ENCODE measurements around the gene TMEM203. TPM values are rescaled to one million over a fixed set of nuclear protein-coding genes. Genes with fewer than 3 reads are reported as not detected.
A peak's percentile ranks its signal among the peaks of the same experiment; 100 is the strongest.

The TMEM203 gene
- total and polyA plus RNA-seq, 2 of the 13 experiments (the other 11 are each of a cell fraction or from before 2014, with no cell fraction given), result 23.4 to 36.7 TPM

GRCh38 chr9:137200311-137201204 is 4.9 kb downstream of the TMEM203 start, which contains the start of gene TPRN (continued):
- TF ChIP-seq, protein P1, sequence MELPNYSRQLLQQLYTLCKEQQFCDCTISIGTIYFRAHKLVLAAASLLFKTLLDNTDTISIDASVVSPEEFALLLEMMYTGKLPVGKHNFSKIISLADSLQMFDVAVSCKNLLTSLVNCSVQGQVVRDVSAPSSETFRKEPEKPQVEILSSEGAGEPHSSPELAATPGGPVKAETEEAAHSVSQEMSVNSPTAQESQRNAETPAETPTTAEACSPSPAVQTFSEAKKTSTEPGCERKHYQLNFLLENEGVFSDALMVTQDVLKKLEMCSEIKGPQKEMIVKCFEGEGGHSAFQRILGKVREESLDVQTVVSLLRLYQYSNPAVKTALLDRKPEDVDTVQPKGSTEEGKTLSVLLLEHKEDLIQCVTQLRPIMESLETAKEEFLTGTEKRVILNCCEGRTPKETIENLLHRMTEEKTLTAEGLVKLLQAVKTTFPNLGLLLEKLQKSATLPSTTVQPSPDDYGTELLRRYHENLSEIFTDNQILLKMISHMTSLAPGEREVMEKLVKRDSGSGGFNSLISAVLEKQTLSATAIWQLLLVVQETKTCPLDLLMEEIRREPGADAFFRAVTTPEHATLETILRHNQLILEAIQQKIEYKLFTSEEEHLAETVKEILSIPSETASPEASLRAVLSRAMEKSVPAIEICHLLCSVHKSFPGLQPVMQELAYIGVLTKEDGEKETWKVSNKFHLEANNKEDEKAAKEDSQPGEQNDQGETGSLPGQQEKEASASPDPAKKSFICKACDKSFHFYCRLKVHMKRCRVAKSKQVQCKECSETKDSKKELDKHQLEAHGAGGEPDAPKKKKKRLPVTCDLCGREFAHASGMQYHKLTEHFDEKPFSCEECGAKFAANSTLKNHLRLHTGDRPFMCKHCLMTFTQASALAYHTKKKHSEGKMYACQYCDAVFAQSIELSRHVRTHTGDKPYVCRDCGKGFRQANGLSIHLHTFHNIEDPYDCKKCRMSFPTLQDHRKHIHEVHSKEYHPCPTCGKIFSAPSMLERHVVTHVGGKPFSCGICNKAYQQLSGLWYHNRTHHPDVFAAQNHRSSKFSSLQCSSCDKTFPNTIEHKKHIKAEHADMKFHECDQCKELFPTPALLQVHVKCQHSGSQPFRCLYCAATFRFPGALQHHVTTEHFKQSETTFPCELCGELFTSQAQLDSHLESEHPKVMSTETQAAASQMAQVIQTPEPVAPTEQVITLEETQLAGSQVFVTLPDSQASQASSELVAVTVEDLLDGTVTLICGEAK (IDR thresholded peaks at IDR 0.05), result no peak
- TF ChIP-seq, protein P1 (CRISPR knock-in tag; IDR thresholded peaks at IDR 0.05), result peak; percentile 53; the same call in 1 of the 2 replicates
- TF ChIP-seq CHD2 (IDR thresholded peaks at IDR 0.05; ENCODE audit: low read depth, low read length), result no peak
- TF ChIP-seq ZXDC (CRISPR knock-in tag; IDR thresholded peaks at IDR 0.05), result 0 out of 2 replicates have a peak, but pooled peaks have one; percentile 23
- no peak for TF ChIP-seq FLYWCH1 (CRISPR knock-in tag; IDR thresholded peaks at IDR 0.05)
- TF ChIP-seq GZF1 (CRISPR knock-in tag; IDR thresholded peaks at IDR 0.05), result peak; percentile 76; the same call in 1 of the 2 replicates
- TF ChIP-seq, protein P2, sequence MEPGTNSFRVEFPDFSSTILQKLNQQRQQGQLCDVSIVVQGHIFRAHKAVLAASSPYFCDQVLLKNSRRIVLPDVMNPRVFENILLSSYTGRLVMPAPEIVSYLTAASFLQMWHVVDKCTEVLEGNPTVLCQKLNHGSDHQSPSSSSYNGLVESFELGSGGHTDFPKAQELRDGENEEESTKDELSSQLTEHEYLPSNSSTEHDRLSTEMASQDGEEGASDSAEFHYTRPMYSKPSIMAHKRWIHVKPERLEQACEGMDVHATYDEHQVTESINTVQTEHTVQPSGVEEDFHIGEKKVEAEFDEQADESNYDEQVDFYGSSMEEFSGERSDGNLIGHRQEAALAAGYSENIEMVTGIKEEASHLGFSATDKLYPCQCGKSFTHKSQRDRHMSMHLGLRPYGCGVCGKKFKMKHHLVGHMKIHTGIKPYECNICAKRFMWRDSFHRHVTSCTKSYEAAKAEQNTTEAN (CRISPR knock-in tag; conservative IDR thresholded peaks at IDR 0.05), result peak; percentile 33
- peak; percentile 52; the same call in 1 of the 2 replicates for TF ChIP-seq KLF12 (CRISPR knock-in tag; IDR thresholded peaks at IDR 0.05; ENCODE audit: borderline replicate concordance)
- TF ChIP-seq CTCF (CRISPR knock-in tag; IDR thresholded peaks at IDR 0.05), result no peak
- no peak for TF ChIP-seq ZNF674 (CRISPR knock-in tag; IDR thresholded peaks at IDR 0.05; ENCODE audit: low read depth)
- TF ChIP-seq PPARG (CRISPR knock-in tag; conservative IDR thresholded peaks at IDR 0.05), result no peak
- peak; percentile 84; the same call in 1 of the 2 replicates for TF ChIP-seq ZSCAN21 (CRISPR knock-in tag; IDR thresholded peaks at IDR 0.05; ENCODE audit: borderline replicate concordance)
- TF ChIP-seq GTF3A (CRISPR knock-in tag; conservative IDR thresholded peaks at IDR 0.05), result no peak
